HG03175 (cell line): ENCODE data around the gene TRIM48.
"Not testable (repeated sequence)": the region's sequence is repeated elsewhere in the genome, so short reads cannot be mapped to it uniquely, and the experiment has no call there.

Source experiments
- ATAC-seq: cut with Tn5 transposase; IDR thresholded peaks from one replicate; pipeline ENCODE4 v1.9.1; 2021; ENCODE audit warnings: mild to moderate bottlenecking, moderate library complexity; ENCODE audit not compliant: unreplicated experiment

TRIM48 gene, protein sequence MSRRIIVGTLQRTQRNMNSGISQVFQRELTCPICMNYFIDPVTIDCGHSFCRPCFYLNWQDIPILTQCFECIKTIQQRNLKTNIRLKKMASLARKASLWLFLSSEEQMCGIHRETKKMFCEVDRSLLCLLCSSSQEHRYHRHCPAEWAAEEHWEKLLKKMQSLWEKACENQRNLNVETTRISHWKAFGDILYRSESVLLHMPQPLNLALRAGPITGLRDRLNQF

DNA sequence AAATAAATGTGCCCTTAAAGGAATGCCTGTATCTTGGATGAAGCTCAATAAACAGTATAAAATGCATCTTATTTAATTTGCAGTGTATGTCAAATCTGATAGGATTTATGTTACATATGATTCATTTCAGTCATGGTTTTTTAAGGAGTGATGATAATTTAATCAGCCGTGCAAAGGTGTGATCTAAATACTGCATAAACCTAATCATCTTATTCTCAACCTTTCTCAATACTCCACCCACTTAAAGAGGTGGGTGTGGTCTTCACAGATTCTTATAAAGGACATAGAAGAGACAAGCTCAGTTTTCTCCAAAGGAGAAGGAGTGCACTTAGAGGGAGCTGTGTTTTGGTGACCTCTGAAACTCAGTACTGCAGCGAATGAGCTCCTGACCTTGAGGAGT is at the start of gene TRIM48:
Gene TRIM48 (plus strand): TSS at position 301 of the 400 bp plus-strand sequence. CDS start 113 bp downstream, outside the sequence.
- not testable (repeated sequence) for ATAC-seq

DNA sequence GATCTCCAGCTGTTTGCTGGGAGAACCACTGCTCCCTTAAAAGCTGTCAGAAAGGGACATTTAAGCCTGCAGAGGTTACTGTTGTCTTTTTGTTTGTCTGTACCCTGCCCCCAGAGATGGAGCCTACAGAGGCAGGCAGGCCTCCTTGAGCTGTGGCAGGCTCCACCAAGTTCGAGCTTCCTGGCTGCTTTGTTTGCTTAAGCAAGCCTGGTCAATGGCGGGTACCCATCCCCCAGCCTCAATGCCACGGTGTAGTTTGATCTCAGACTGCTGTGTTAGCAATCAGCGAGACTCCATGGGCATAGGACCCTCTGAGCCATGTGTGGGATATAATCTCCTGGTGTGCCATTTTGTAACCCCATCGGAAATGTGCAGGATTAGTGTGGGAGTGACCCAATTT is 23.6 kb upstream of the TRIM48 start:
- ATAC-seq: not testable (repeated sequence)

DNA sequence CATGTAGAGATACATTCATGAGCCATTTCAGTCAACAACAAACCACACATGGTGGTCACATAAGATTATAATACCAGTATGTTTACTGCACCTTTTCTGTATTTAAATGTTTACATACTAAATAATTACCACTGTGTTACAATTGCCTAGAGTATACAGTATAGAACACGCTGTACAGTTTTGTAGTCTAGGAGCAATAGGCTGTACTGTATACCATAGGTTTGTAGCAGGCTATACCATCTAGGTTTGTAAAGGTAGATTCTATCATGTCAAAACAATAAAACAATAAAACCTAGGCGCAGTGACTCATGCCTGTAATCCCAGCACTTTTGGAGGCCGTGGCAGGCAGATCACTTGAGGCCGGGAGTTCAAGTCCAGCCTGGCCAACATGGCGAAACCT is 1.1 kb downstream of the TRIM48 start:
- ATAC-seq: no peak
